ENCODE data around the gene COBL.

DNA sequence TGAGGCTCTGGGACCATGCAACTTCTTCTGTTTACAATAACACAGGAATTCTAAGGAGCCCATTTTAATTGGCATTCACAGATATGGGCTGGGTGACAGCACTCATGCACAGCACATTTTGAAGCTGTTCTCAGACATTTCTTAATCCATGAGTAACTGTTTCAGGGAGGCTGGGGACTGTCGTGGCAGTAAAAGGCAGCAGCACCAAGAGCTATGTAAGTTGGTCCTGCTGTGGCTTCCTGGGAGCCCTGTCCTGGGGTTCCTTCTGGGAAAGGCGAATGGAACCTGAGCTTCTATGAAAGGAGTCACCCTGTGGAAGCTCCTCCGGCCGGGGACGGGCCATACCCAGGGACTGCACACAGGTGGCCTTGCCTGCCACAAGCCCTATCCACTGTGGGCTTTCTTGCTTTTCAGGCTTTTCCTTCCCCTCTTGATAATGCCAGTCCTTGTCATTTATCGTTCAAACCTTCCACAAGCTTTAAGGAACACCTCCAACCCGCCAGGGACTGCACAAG is 40.5 kb downstream of the COBL start:
- TF ChIP-seq, protein P1, sequence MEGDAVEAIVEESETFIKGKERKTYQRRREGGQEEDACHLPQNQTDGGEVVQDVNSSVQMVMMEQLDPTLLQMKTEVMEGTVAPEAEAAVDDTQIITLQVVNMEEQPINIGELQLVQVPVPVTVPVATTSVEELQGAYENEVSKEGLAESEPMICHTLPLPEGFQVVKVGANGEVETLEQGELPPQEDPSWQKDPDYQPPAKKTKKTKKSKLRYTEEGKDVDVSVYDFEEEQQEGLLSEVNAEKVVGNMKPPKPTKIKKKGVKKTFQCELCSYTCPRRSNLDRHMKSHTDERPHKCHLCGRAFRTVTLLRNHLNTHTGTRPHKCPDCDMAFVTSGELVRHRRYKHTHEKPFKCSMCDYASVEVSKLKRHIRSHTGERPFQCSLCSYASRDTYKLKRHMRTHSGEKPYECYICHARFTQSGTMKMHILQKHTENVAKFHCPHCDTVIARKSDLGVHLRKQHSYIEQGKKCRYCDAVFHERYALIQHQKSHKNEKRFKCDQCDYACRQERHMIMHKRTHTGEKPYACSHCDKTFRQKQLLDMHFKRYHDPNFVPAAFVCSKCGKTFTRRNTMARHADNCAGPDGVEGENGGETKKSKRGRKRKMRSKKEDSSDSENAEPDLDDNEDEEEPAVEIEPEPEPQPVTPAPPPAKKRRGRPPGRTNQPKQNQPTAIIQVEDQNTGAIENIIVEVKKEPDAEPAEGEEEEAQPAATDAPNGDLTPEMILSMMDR (IDR thresholded peaks at IDR 0.05), result no peak
- no peak for TF ChIP-seq POLR2A (IDR thresholded peaks at IDR 0.05)
- no peak for TF ChIP-seq POLR2AphosphoS5 (IDR thresholded peaks at IDR 0.05)
- TF ChIP-seq EP300 (IDR thresholded peaks at IDR 0.05), result no peak

All from suprapubic skin (tissue), 4 donors.